ENCODE measurements around the gene DAGLA.

GRCh38 chr11:61700212-61700611 is 20.0 kb downstream of the DAGLA start:
- TF ChIP-seq STAT5B (CRISPR knock-in tag; IDR thresholded peaks at IDR 0.05) (no peak), ZNF280D (CRISPR knock-in tag; IDR thresholded peaks at IDR 0.05) (no peak), SP2 (CRISPR knock-in tag; IDR thresholded peaks at IDR 0.05) (no peak), YEATS2 (CRISPR knock-in tag; IDR thresholded peaks at IDR 0.05; ENCODE audit: borderline replicate concordance) (no peak), SOX5 (CRISPR knock-in tag; IDR thresholded peaks at IDR 0.05; ENCODE audit: borderline replicate concordance) (no peak), ZNF260 (CRISPR knock-in tag; IDR thresholded peaks at IDR 0.05; ENCODE audit: borderline replicate concordance, low read depth) (no peak), MAX (IDR thresholded peaks at IDR 0.05) (no peak), ZBTB7A (CRISPR knock-in tag; IDR thresholded peaks at IDR 0.05) (no peak), IKZF4 (CRISPR knock-in tag; IDR thresholded peaks at IDR 0.05; ENCODE audit: borderline replicate concordance, low read depth, not compliant biosample characterization) (no peak)
